Measurements from ENCODE around the gene BCAR3.
"Not testable (repeated sequence)": the region's sequence is repeated elsewhere in the genome, so short reads cannot be mapped to it uniquely, and the experiment has no call there.

The BCAR3 gene

GRCh38 chr1:93705892-93706500 is 24.4 kb upstream of the BCAR3 start:
- no peak for DNase-seq (ENCODE audit: low spot score)

- no peak for DNase-seq (ENCODE audit: low spot score)
Measured at GRCh38 chr1:93704052-93704451, 22.4 kb upstream of the BCAR3 start.

GRCh38 chr1:93703643-93704042 is 22.0 kb upstream of the BCAR3 start:
- DNase-seq (ENCODE audit: low spot score), result peak; percentile 55

GRCh38 chr1:93702828-93703183 is 21.2 kb upstream of the BCAR3 start:
- DNase-seq (ENCODE audit: low spot score), result no peak

GRCh38 chr1:93702111-93702827 is 20.6 kb upstream of the BCAR3 start:
- DNase-seq (ENCODE audit: low spot score), result peak; percentile 67

- DNase-seq (ENCODE audit: low spot score), result peak; percentile 96
Measured at GRCh38 chr1:93701629-93702028, 20.0 kb upstream of the BCAR3 start.

GRCh38 chr1:93700532-93701469 is 19.2 kb upstream of the BCAR3 start:
- DNase-seq (ENCODE audit: low spot score), result no peak

- no peak for DNase-seq (ENCODE audit: low spot score)
Measured at GRCh38 chr1:93699503-93700168, 18.0 kb upstream of the BCAR3 start.

- no peak for DNase-seq (ENCODE audit: low spot score)
Measured at GRCh38 chr1:93699049-93699384, 17.4 kb upstream of the BCAR3 start.

- no peak for DNase-seq (ENCODE audit: low spot score)
Measured at GRCh38 chr1:93698329-93699048, 16.9 kb upstream of the BCAR3 start.

- DNase-seq (ENCODE audit: low spot score), result not testable (repeated sequence)
Measured at GRCh38 chr1:93697566-93697965, 15.9 kb upstream of the BCAR3 start.

GRCh38 chr1:93695411-93696005 is 13.9 kb upstream of the BCAR3 start:
- DNase-seq (ENCODE audit: low spot score), result no peak

GRCh38 chr1:93694819-93695218 is 13.2 kb upstream of the BCAR3 start:
- peak; percentile 81 for DNase-seq (ENCODE audit: low spot score)

- DNase-seq (ENCODE audit: low spot score), result peak; percentile 89
Measured at GRCh38 chr1:93694039-93694438, 12.4 kb upstream of the BCAR3 start.

- DNase-seq (ENCODE audit: low spot score), result peak; percentile 88
Measured at GRCh38 chr1:93692983-93693591, 11.4 kb upstream of the BCAR3 start.

- peak; percentile 36 for DNase-seq (ENCODE audit: low spot score)
Measured at GRCh38 chr1:93692451-93692861, 10.8 kb upstream of the BCAR3 start.

- no peak for DNase-seq (ENCODE audit: low spot score)
Measured at GRCh38 chr1:93692026-93692425, 10.4 kb upstream of the BCAR3 start.

- DNase-seq (ENCODE audit: low spot score), result peak; percentile 40
Measured at GRCh38 chr1:93690921-93691789, 9.5 kb upstream of the BCAR3 start.

- DNase-seq (ENCODE audit: low spot score), result no peak
Measured at GRCh38 chr1:93690341-93690740, 8.7 kb upstream of the BCAR3 start.

Measured in SW480 (cell line).